NCI-H1092 (cell line): ENCODE data around the gene RAB32.

Source experiments
- DNase-seq: peaks from one replicate; lab custom pipeline; 2025; lab: John Stamatoyannopoulos, UW

The RAB32 gene

DNA sequence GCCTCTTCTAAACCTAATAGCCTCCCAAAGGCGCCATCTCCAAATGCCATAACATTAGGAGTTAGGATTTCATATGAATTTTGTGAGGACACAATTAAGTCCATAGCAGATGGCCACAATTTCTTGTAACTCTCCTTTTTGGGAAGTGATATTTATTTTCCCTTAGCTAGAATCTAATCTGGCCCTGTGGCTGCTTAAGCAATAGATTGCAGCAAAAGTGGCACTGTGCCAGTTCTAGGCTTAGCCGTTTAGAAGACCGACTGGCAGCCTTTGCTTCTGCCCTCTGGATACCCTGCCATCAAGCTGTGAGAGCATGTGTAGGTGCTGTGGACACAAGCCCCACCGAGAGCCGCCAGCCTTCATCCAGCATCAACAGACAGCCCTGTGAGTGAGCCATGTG is 39.2 kb downstream of the RAB32 start:
- DNase-seq, result no peak

DNA sequence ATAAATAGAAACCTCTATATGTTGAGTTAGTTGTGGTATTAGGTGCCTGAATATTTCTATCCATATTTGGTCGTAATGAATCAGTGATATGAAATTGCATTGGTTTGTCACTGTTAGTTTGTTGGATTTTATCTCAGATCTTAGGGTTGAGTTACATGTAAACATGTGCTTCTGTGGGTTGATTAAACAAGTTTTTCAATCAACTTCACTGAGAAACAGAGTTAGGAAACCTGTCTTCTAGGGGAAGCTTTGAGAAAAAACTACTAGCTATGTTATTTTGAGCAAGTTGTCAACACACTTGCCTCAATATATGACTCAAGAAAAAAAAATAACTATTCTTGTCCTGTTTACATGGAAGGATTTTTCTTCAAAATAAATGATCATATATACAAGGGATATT is 40.3 kb downstream of the RAB32 start:
- DNase-seq, result no peak

- DNase-seq, result no peak
Observed at GRCh38 chr6:146587459-146587858, 43.8 kb downstream of the RAB32 start.

GRCh38 chr6:146590492-146590891 is 46.9 kb downstream of the RAB32 start:
- no peak for DNase-seq

- no peak for DNase-seq
Observed at GRCh38 chr6:146592451-146592850, 48.8 kb downstream of the RAB32 start.

GRCh38 chr6:146593986-146594385 is 50.4 kb downstream of the RAB32 start:
- no peak for DNase-seq

GRCh38 chr6:146594495-146594894 is 50.9 kb downstream of the RAB32 start:
- no peak for DNase-seq

GRCh38 chr6:146595972-146596731 is 52.5 kb downstream of the RAB32 start:
- DNase-seq, result no peak

DNA sequence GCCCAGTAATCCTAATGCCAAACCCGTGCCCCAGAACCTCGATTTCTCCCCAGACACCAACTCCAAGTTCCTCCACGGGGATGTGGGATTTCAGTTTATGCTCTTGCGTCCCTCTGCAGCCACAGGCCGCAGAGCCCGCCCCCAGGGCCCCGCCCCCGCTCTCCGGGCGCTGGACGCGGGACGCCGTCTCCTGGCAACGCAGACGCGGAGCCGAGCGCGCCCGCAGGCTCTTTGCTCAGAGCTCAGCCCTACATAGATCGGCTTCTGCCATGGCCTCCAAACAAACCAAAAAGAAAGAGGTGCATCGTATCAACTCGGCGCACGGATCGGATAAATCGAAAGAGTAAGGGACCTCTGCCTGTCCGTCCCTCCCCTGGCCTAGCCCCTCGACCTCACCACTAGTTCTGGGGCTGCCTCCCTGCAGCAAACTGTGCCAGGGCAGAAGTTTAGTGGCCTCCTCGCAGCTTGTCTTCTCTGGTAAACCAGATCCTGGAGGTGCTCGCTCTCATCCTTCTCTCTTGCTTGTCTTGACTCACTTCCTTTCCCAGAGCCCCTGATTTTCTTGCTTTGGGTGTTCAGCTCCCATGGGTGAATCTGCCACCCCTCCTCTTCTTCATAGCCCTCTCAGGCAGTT is 55.3 kb downstream of the RAB32 start, which contains the start of gene ADGB:
ADGB (plus strand) TSS at position 201 of the 634 bp plus-strand sequence; CDS start at position 270, 69 bp downstream.
- no peak for DNase-seq

- DNase-seq, result no peak
Observed at GRCh38 chr6:146601352-146601751, 57.7 kb downstream of the RAB32 start.

GRCh38 chr6:146602526-146602925 is 58.9 kb downstream of the RAB32 start:
- DNase-seq, result no peak
